Measurements from ENCODE around the gene CASP2. TPM values are rescaled to one million over a fixed set of nuclear protein-coding genes. Genes with fewer than 3 reads are reported as not detected.

CASP2 gene
- polyA plus RNA-seq, 1 donor (not counting 4 experiments of a cell fraction or from before 2014, with no cell fraction given), result 12.8 TPM

GRCh38 chr7:143300959-143301935, 13.1 kb downstream of the CASP2 start:
- Histone ChIP-seq H2AFZ (ENCODE audit: control insufficient read depth, low read length) (no peak overlapping the region), H3K4me2 (ENCODE audit: control insufficient read depth, extremely low read depth, insufficient read depth, low read depth, low read length) (no peak overlapping the region), H4K20me1 (ENCODE audit: control insufficient read depth, extremely low read depth, insufficient read depth, low read length) (no peaks in the 10 kb centered on the region), H3K9me1 (ENCODE audit: control insufficient read depth, extremely low read depth, insufficient read depth, low read length) (no peaks in the 10 kb centered on the region), H3K4me3 (ENCODE audit: control insufficient read depth in 2 of 3, extremely low read depth in 1 of 3, insufficient read depth in 2 of 3, low read depth in 1 of 3, low read length in 3 of 3) (no peak overlapping the region), H3K27ac (ENCODE audit: control insufficient read depth, insufficient read depth, low read length) (no peak overlapping the region), H3K36me3 (ENCODE audit: control insufficient read depth in 2 of 2, extremely low read depth in 1 of 2, insufficient read depth in 2 of 2, low read length in 2 of 2) (peaks cover 32 to 50% of the 10 kb centered on the region in 2 experiments), H3K27me3 (ENCODE audit: control insufficient read depth, extremely low read depth, insufficient read depth, low read length) (no peaks in the 10 kb centered on the region), H3K79me2 (ENCODE audit: control insufficient read depth, insufficient read depth, low read length) (no peaks in the 10 kb centered on the region), H3K4me1 (ENCODE audit: control insufficient read depth, extremely low read depth, insufficient read depth, low read length) (peaks cover 7% of the 10 kb centered on the region), H3K9me3 (ENCODE audit: control insufficient read depth, low read depth, low read length) (no peaks in the 10 kb centered on the region), H3K9ac (ENCODE audit: control insufficient read depth, extremely low read depth, insufficient read depth, low read length) (no peak overlapping the region)
- FAIRE-seq, result no peak
- DNase-seq (ENCODE audit: low read depth, low spot score), result no peak
- dilution Hi-C loops (cut with MboI; ENCODE audit: extremely low pct_ligation_motif_present, low sequenced_read_pairs), result no loop called here
- TF ChIP-seq EZH2 (IDR thresholded peaks at IDR 0.05; ENCODE audit: low read length) (no peak), CTCF (optimal IDR thresholded peaks at IDR 0.05 in 1 of 3, IDR thresholded peaks at IDR 0.05 in 1 of 3, conservative IDR thresholded peaks at IDR 0.05 in 1 of 3; ENCODE audit: extremely low read depth in 1 of 3, insufficient read depth in 2 of 3, low read length in 3 of 3) (no peak)

- Histone ChIP-seq H3K4me1 (ENCODE audit: control insufficient read depth, extremely low read depth, insufficient read depth, low read length) (peaks cover 7% of the 10 kb centered on the region), H3K36me3 (ENCODE audit: control insufficient read depth in 2 of 2, extremely low read depth in 1 of 2, insufficient read depth in 2 of 2, low read length in 2 of 2) (peaks cover 28 to 47% of the 10 kb centered on the region in 2 experiments), H3K27ac (ENCODE audit: control insufficient read depth, insufficient read depth, low read length) (no peak overlapping the region), H3K9me3 (ENCODE audit: control insufficient read depth, low read depth, low read length) (no peaks in the 10 kb centered on the region), H3K4me2 (ENCODE audit: control insufficient read depth, extremely low read depth, insufficient read depth, low read depth, low read length) (peak overlapping the region; percentile 35), H4K20me1 (ENCODE audit: control insufficient read depth, extremely low read depth, insufficient read depth, low read length) (no peaks in the 10 kb centered on the region), H3K27me3 (ENCODE audit: control insufficient read depth, extremely low read depth, insufficient read depth, low read length) (no peaks in the 10 kb centered on the region), H2AFZ (ENCODE audit: control insufficient read depth, low read length) (no peak overlapping the region), H3K9me1 (ENCODE audit: control insufficient read depth, extremely low read depth, insufficient read depth, low read length) (no peaks in the 10 kb centered on the region), H3K79me2 (ENCODE audit: control insufficient read depth, insufficient read depth, low read length) (no peaks in the 10 kb centered on the region), H3K4me3 (ENCODE audit: control insufficient read depth in 2 of 3, extremely low read depth in 1 of 3, insufficient read depth in 2 of 3, low read depth in 1 of 3, low read length in 3 of 3) (no peak overlapping the region), H3K9ac (ENCODE audit: control insufficient read depth, extremely low read depth, insufficient read depth, low read length) (no peak overlapping the region)
- DNase-seq (ENCODE audit: low read depth, low spot score) (no peak), FAIRE-seq (peak; percentile 68)
- dilution Hi-C loops (cut with MboI; ENCODE audit: extremely low pct_ligation_motif_present, low sequenced_read_pairs), result no loop called here
- TF ChIP-seq EZH2 (IDR thresholded peaks at IDR 0.05; ENCODE audit: low read length) (no peak), CTCF (optimal IDR thresholded peaks at IDR 0.05 in 1 of 3, IDR thresholded peaks at IDR 0.05 in 1 of 3, conservative IDR thresholded peaks at IDR 0.05 in 1 of 3; ENCODE audit: extremely low read depth in 1 of 3, insufficient read depth in 2 of 3, low read length in 3 of 3) (no peak)
Measured at GRCh38 chr7:143303733-143304132, 15.6 kb downstream of the CASP2 start.

All from keratinocyte (primary cell).